GM19463 (cell line): ENCODE data around the gene GPD1L.
A peak's percentile ranks its signal among the peaks of the same experiment; 100 is the strongest.
"Not testable (repeated sequence)": the region's sequence is repeated elsewhere in the genome, so short reads cannot be mapped to it uniquely, and the experiment has no call there.

Experiments used
- ATAC-seq: cut with Tn5 transposase; IDR thresholded peaks from one replicate; pipeline ENCODE4 v1.9.1; 2021; ENCODE audit warnings: mild to moderate bottlenecking, moderate library complexity; ENCODE audit not compliant: unreplicated experiment

The GPD1L gene

DNA sequence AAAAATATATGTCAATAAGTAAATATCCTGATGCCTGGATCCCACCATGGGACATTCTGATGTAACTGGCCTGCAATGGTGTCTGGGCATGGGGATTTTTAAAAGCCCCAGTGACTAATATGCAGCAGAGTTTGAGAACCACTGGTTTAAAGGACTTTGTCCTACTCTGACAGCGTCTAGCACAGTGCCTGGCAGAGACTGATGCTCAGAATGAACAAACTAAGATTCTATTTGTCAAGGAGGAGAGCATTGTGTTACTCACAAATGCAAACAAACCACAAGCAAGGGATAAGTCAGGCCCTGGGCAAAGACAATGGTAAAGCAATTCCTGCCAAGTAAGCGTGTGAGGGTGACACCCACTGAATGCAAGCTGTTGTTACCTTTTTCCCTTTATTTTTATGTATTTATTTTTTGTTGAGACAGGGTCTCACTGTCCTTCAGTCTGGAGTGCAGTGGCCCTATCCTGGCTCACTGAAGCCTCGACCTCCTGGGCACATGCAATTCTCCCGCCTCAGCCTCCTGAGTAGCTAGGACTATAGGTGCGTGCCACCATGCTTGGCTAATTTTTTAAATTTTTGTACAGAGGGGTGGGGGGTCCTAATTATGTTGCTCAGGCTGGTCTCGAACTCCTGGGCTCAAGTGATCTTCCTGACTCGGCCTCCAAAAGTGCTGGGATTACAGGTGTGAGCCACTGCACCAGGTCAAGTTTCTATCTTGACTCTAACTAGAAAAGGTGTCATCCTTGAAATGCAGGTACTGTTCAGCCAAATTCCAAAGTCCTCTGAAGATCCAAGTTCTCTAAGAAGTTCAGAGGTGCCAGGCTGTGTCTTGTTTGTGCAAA, 909 bp upstream of the GPD1L start:
- no peak for ATAC-seq

- ATAC-seq: no peak
Observed at GRCh38 chr3:32106929-32107362, 526 bp downstream of the GPD1L start.

DNA sequence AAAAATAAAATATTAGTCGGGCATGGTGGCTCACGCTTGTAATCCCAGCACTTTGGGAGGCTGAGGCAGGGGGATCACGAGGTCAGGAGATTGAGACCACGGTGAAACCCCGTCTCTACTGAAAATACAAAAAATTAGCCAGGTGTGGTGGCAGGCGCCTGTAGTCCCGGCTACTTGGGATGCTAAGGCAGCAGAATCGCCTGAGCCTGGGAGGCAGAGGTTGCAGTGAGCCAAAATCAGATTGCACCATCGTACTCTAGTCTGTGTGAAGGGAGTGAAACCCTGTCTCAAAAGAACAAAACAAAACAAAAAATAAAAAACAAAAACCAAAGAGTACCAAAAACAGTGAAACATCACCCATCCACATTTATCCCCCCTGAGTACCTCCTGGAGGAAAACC, 1.8 kb downstream of the GPD1L start:
- ATAC-seq: not testable (repeated sequence)

DNA sequence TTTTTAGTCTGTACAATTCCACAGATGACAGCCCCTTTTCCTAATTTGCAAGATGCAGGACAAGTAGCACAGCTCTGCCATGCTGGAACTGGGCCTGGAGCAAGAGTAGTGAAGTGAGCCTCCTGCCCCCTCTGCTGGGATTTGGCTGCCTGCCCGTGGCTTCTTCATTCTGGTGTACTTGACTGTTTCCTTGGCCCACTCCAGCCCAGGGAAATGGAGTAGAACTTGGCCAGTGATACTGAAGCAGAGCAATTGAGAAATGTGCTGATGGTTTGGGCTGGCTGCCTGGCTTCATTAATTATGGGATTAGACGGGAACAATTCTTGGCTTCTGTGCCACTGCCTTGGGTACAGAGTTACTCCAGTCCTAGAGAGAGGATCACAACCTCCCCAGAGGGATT, 2.8 kb downstream of the GPD1L start:
- ATAC-seq: no peak

GRCh38 chr3:32110233-32110760, 3.9 kb downstream of the GPD1L start:
- ATAC-seq: no peak

GRCh38 chr3:32111560-32111959, 5.1 kb downstream of the GPD1L start:
- no peak for ATAC-seq

GRCh38 chr3:32113566-32113965, 7.1 kb downstream of the GPD1L start:
- ATAC-seq: no peak

DNA sequence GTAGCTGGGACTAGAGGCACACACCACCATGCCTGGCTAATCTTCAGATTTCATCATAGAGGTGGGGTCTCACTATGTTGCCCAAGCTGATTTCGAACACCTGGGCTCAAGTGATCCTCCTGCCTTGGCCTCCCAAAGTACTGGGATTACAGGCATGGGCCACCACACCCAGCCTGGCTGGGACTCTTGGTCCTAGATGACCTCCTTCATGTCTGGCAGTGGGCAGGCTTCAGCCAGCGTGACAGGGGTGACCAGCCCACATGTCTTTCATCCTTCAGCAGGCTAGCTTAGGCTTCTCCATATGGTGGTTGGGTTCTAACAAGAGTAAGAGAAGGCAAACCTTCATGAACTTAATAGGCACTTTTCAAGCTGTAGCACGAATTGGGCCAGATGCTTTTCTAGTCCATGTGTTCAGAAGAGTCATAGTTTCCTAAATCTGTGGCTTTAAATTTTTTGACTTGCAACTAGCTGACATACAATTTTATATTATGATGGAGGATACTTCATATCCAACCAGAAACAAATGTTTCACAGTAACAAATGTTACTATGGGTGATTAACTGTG, 7.6 kb downstream of the GPD1L start:
- no peak for ATAC-seq

- peak; percentile 59 for ATAC-seq
Observed at GRCh38 chr3:32114546-32115386, 8.3 kb downstream of the GPD1L start.

GRCh38 chr3:32117320-32117719, 10.9 kb downstream of the GPD1L start:
- no peak for ATAC-seq

GRCh38 chr3:32118215-32118614, 11.8 kb downstream of the GPD1L start:
- ATAC-seq: no peak

DNA sequence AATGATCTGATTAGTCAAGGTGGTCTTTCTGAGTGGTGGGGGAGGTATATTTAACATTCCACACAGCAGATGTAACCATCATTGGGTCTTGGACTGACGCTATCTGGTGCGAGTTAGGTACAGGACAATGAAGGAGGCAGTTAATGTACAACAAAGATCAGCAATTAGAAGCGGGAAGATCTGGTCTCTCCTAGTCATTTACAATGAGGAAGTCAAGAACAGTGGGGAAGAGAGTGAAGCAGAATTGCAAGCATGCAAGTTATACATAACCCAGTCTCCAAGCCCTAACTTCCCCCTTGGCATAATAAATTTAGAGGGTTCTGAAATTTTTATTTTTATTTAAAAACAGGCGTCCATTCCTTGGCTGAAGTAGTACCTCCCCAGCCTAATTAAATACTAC, 14.1 kb downstream of the GPD1L start:
- ATAC-seq: no peak

GRCh38 chr3:32121137-32121536, 14.7 kb downstream of the GPD1L start:
- no peak for ATAC-seq

GRCh38 chr3:32123620-32124019, 17.2 kb downstream of the GPD1L start:
- ATAC-seq: no peak

GRCh38 chr3:32125012-32125411, 18.6 kb downstream of the GPD1L start:
- no peak for ATAC-seq

DNA sequence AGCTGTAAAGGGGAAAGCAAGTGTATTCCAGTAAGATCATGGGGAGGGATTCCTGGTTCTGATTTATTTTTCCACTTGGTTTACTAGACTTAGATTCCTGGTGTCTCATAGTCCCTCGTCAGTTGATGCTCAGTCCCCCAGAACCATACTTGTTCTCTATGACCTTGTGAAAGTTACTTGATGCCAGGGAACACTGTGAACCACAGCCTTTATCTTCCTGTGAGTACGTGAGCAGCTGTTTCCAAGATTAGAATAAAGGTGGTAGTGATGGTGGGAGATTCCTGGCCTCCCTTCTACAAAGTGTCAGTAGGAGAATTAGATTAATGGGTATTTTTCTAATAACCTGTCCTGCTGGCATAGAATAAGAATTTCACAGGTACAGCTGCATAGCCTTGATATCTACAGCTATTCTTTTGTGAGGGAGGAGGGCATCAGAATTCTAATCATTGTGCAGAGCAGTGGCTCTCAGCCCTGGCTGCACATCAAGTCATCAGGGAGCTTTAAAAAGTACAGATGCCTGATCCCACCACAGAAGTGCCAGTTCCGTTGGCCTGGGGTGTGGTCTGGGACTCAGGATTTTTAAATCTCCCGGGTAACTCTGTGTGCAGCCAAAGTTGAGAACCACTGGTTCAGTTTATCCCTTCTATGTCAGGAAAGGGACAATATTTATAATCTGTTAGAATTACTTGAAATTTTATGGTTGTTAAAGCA, 20.0 kb downstream of the GPD1L start:
- ATAC-seq: no peak

- no peak for ATAC-seq
Observed at GRCh38 chr3:32127219-32127826, 20.9 kb downstream of the GPD1L start.

GRCh38 chr3:32128936-32129335, 22.5 kb downstream of the GPD1L start:
- no peak for ATAC-seq

DNA sequence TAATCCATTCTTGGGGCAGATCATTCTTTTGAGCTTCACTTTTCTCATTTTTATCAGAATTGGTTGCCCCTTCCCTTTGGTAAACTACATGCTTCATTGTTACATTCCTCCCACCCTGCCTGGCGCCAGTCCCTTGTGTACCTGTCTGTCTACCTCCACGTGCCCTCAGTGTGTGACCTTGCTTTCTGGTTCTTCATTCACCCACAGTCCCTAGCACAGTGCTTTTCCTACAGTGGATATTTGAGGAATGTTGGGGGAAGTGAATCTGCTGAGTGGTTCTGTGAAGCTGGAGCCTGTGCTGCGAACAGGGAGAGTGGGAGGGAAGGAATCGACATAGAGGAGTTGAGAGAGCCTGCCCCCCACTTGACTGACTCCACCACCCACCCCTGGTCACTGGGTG, 23.4 kb downstream of the GPD1L start:
- no peak for ATAC-seq

- no peak for ATAC-seq
Observed at GRCh38 chr3:32132121-32132520, 25.7 kb downstream of the GPD1L start.
